NCI-H510A treated with DMSO at 0.1 percent for 48 hours (cell line): ENCODE results near the gene CHRNB4.

Experiments
- DNase-seq: peaks from one replicate; lab custom pipeline; 2025; lab: John Stamatoyannopoulos, UW

CHRNB4 gene

GRCh38 chr15:78668987-78669386 is 28.0 kb upstream of the CHRNB4 start:
- no peak for DNase-seq

GRCh38 chr15:78667578-78668236 is 26.7 kb upstream of the CHRNB4 start:
- DNase-seq, result no peak

GRCh38 chr15:78666010-78666409 is 25.0 kb upstream of the CHRNB4 start:
- DNase-seq, result no peak

GRCh38 chr15:78663703-78664102 is 22.7 kb upstream of the CHRNB4 start:
- DNase-seq, result no peak

GRCh38 chr15:78662028-78662427 is 21.0 kb upstream of the CHRNB4 start:
- no peak for DNase-seq

- DNase-seq, result no peak
Measured at GRCh38 chr15:78661001-78661400, 20.0 kb upstream of the CHRNB4 start.

- no peak for DNase-seq
Measured at GRCh38 chr15:78660584-78660983, 19.6 kb upstream of the CHRNB4 start.

GRCh38 chr15:78658823-78659222 is 17.8 kb upstream of the CHRNB4 start:
- DNase-seq, result no peak

- DNase-seq, result no peak
Measured at GRCh38 chr15:78654272-78654671, 13.3 kb upstream of the CHRNB4 start.

- no peak for DNase-seq
Measured at GRCh38 chr15:78651930-78652615, 11.1 kb upstream of the CHRNB4 start.

GRCh38 chr15:78651007-78651406 is 10.0 kb upstream of the CHRNB4 start:
- DNase-seq, result no peak

GRCh38 chr15:78650022-78650421 is 9.0 kb upstream of the CHRNB4 start:
- no peak for DNase-seq

- DNase-seq, result no peak
Measured at GRCh38 chr15:78645009-78645408, 4.0 kb upstream of the CHRNB4 start.

GRCh38 chr15:78642331-78642730 is 1.3 kb upstream of the CHRNB4 start:
- no peak for DNase-seq

GRCh38 chr15:78641749-78642275 is 802 bp upstream of the CHRNB4 start:
- no peak for DNase-seq

- DNase-seq, result no peak
Measured at GRCh38 chr15:78640527-78641101, 396 bp downstream of the CHRNB4 start.

GRCh38 chr15:78638658-78639314 is 2.2 kb downstream of the CHRNB4 start:
- DNase-seq, result peak; percentile 18

- no peak for DNase-seq
Measured at GRCh38 chr15:78637776-78638435, 3.1 kb downstream of the CHRNB4 start.

GRCh38 chr15:78636378-78636859 is 4.6 kb downstream of the CHRNB4 start:
- DNase-seq, result no peak

- DNase-seq, result no peak
Measured at GRCh38 chr15:78635346-78635745, 5.7 kb downstream of the CHRNB4 start.

GRCh38 chr15:78634210-78635145 is 6.5 kb downstream of the CHRNB4 start:
- DNase-seq, result no peak
